Liver (tissue), 3 donors: ENCODE data around the gene SMAD9.

Experiments used
- FOXA1 ChIP-seq: IDR thresholded peaks from 2 replicates; pipeline ENCODE4 v1.6.1; 2016; ENCODE audit warnings: antibody characterized with exemption
- GABPA ChIP-seq, 2 donors: IDR thresholded peaks in 1 of 2; conservative IDR thresholded peaks in 1 of 2; 2 replicates each; pipeline ENCODE4 v1.6.1; 2016; ENCODE audit warnings: antibody characterized with exemption in 2 of 2, mild to moderate bottlenecking in 1 of 2, moderate library complexity in 1 of 2
- NR2F2 ChIP-seq: IDR thresholded peaks from 2 replicates; pipeline ENCODE4 v1.6.1; 2016; ENCODE audit warnings: antibody characterized with exemption
- RAD21 ChIP-seq, 2 donors: IDR thresholded peaks; 2 replicates each; pipeline ENCODE4 v1.6.1; 2016; ENCODE audit warnings: antibody characterized with exemption in 2 of 2, mild to moderate bottlenecking in 2 of 2
- REST ChIP-seq: IDR thresholded peaks from 2 replicates; pipeline ENCODE4 v1.6.1; 2016; ENCODE audit warnings: antibody characterized with exemption, mild to moderate bottlenecking
- SP1 ChIP-seq: IDR thresholded peaks from 2 replicates; pipeline ENCODE4 v1.6.1; 2018; ENCODE audit warnings: antibody characterized with exemption, mild to moderate bottlenecking
- TAF1 ChIP-seq: conservative IDR thresholded peaks from 2 replicates; pipeline ENCODE4 v1.6.1; 2016; ENCODE audit warnings: antibody characterized with exemption, mild to moderate bottlenecking
- TF ChIP-seq, protein P1 (sequence below): fragments of 150-350 bp; IDR thresholded peaks from 2 replicates; pipeline ENCODE4 v1.5.1; 2017; ENCODE audit warnings: improper control_type of control experiment, low read depth, low read length; ENCODE audit not compliant: missing input control
- TF ChIP-seq, protein P2 (sequence below): IDR thresholded peaks from 2 replicates; pipeline ENCODE4 v1.6.1; 2016; ENCODE audit warnings: antibody characterized with exemption
- TF ChIP-seq, protein P3 (sequence below): IDR thresholded peaks from 2 replicates; pipeline ENCODE4 v1.6.1; 2016; ENCODE audit warnings: antibody characterized with exemption
- donor health status: healthy.
- donor health status: healthy.

GRCh38 chr13:36966404-36966803 is 46.4 kb upstream of the SMAD9 start:
- TF ChIP-seq GABPA (IDR thresholded peaks at IDR 0.05 in 1 of 2, conservative IDR thresholded peaks at IDR 0.05 in 1 of 2) (no peak), RAD21 (IDR thresholded peaks at IDR 0.05) (no peak), SP1 (no peak), FOXA1 (no peak), NR2F2 (no peak), TAF1 (no peak), REST (no peak)
- TF ChIP-seq, protein P1, sequence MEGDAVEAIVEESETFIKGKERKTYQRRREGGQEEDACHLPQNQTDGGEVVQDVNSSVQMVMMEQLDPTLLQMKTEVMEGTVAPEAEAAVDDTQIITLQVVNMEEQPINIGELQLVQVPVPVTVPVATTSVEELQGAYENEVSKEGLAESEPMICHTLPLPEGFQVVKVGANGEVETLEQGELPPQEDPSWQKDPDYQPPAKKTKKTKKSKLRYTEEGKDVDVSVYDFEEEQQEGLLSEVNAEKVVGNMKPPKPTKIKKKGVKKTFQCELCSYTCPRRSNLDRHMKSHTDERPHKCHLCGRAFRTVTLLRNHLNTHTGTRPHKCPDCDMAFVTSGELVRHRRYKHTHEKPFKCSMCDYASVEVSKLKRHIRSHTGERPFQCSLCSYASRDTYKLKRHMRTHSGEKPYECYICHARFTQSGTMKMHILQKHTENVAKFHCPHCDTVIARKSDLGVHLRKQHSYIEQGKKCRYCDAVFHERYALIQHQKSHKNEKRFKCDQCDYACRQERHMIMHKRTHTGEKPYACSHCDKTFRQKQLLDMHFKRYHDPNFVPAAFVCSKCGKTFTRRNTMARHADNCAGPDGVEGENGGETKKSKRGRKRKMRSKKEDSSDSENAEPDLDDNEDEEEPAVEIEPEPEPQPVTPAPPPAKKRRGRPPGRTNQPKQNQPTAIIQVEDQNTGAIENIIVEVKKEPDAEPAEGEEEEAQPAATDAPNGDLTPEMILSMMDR: no peak
- TF ChIP-seq, protein P2, sequence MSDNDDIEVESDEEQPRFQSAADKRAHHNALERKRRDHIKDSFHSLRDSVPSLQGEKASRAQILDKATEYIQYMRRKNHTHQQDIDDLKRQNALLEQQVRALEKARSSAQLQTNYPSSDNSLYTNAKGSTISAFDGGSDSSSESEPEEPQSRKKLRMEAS: no peak
- TF ChIP-seq, protein P3, sequence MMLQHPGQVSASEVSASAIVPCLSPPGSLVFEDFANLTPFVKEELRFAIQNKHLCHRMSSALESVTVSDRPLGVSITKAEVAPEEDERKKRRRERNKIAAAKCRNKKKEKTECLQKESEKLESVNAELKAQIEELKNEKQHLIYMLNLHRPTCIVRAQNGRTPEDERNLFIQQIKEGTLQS: no peak
